ENCODE results near the gene CACNA1H.

The CACNA1H gene

GRCh38 chr16:1152651-1153259 lies at the start of gene CACNA1H:
Gene CACNA1H, plus strand, starts transcription at chr16:1153106. Its CDS starts 632 bp downstream, at chr16:1153738.
- no peak for DNase-seq (ENCODE audit: low read depth)

GRCh38 chr16:1103636-1103980 lies 49.3 kb upstream of the CACNA1H start:
- no peak for DNase-seq (ENCODE audit: low read depth)

GRCh38 chr16:1105888-1106620 lies 46.9 kb upstream of the CACNA1H start:
- no peak for DNase-seq (ENCODE audit: low read depth)

DNA sequence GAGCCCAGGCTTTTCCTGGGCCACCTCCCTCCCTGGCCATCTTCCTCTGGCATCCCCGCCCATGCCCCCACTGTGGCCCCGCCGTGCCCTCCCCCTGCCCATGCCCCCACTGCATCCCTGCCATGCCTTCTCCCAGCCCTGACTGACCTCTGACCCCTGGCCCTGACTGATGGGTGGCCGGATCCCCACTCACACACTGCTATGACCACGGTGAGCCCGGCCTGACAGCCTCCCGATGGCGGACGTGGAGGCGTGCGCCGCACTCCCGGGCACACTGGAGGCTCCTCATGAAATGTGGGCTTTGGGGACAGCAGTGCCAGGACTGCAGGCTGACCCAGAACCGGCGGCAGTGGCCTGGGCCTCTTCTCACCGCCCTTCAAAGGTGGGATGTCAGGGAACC lies 46.2 kb upstream of the CACNA1H start:
- DNase-seq (ENCODE audit: low read depth): no peak

DNA sequence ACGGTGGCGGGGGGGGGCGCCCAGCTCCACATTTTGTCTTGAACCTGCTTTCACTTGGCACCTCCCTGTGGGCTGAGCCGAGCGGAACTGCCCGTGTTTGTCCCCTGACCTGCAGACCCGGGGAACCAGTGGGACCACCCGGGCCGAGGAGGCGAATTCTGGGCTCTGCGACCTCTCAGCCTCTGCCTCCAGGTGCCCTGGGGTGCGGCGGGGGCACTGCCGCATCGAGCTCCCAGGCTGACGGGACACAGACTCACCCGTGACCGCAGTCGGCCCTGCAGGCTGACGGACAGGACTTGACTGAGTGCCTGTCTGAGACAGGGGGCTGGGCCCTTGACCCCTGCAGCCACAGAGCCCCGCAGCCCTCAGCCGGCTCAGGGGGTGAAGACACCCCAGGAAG lies 45.8 kb upstream of the CACNA1H start:
- DNase-seq (ENCODE audit: low read depth): no peak

- DNase-seq (ENCODE audit: low read depth): no peak
Observed at GRCh38 chr16:1107731-1108130, 45.2 kb upstream of the CACNA1H start.

GRCh38 chr16:1108299-1109252 lies 44.3 kb upstream of the CACNA1H start:
- no peak for DNase-seq (ENCODE audit: low read depth)

- DNase-seq (ENCODE audit: low read depth): no peak
Observed at GRCh38 chr16:1109648-1110047, 43.3 kb upstream of the CACNA1H start.

- DNase-seq (ENCODE audit: low read depth): no peak
Observed at GRCh38 chr16:1112506-1113184, 40.3 kb upstream of the CACNA1H start.

GRCh38 chr16:1113489-1113888 lies 39.4 kb upstream of the CACNA1H start:
- no peak for DNase-seq (ENCODE audit: low read depth)

DNA sequence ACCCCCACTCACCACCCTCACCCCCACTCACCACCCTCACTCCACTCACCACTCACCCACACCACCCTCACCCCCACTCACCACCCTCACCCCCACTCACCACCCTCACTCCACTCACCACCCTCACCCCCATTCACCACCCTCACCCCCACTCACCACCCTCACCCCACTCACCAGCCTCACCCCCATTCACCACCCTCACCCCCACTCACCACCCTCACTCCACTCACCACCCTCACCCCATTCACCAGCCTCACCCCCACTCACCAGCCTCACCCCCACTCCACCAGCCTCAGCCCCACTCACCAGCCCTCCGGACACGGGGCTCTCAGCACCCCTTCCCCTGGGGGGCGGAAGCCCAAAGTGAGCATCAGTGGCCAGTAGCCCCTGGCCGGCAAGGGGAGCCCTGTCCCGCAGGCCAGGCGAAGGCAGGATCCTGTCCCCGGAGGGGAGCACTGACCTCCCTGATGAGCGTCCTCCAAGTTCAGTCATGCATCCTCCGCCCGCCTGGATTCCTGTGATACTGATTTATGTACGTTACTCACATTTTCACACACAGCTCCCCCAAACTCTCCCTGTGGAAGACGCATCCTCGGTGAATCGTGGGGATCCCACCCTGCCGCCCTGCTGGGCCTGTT lies 38.9 kb upstream of the CACNA1H start:
- no peak for DNase-seq (ENCODE audit: low read depth)

DNA sequence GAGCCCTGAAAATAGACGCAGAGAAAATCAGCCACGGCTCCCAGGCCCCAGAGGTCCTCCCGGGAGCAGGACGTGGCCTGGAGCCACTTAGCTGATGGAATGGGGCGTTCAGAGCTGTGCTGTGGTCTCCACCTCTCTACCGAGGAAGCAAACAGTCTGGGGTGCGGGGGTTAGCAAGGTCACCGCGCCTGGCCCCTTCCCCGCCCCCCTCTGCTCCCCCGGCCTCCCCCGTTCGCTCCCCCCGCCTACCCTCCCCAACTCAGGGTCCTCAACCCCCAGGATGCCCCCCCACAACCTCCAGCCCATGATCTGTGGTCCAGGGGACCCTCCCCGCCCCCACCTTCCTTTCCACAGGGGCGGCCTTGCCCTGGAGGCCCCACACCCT lies 36.2 kb upstream of the CACNA1H start:
- no peak for DNase-seq (ENCODE audit: low read depth)

- DNase-seq (ENCODE audit: low read depth): no peak
Observed at GRCh38 chr16:1117176-1117900, 35.6 kb upstream of the CACNA1H start.

GRCh38 chr16:1117926-1118325 lies 35.0 kb upstream of the CACNA1H start:
- DNase-seq (ENCODE audit: low read depth): no peak

GRCh38 chr16:1119129-1119528 lies 33.8 kb upstream of the CACNA1H start:
- DNase-seq (ENCODE audit: low read depth): no peak

DNA sequence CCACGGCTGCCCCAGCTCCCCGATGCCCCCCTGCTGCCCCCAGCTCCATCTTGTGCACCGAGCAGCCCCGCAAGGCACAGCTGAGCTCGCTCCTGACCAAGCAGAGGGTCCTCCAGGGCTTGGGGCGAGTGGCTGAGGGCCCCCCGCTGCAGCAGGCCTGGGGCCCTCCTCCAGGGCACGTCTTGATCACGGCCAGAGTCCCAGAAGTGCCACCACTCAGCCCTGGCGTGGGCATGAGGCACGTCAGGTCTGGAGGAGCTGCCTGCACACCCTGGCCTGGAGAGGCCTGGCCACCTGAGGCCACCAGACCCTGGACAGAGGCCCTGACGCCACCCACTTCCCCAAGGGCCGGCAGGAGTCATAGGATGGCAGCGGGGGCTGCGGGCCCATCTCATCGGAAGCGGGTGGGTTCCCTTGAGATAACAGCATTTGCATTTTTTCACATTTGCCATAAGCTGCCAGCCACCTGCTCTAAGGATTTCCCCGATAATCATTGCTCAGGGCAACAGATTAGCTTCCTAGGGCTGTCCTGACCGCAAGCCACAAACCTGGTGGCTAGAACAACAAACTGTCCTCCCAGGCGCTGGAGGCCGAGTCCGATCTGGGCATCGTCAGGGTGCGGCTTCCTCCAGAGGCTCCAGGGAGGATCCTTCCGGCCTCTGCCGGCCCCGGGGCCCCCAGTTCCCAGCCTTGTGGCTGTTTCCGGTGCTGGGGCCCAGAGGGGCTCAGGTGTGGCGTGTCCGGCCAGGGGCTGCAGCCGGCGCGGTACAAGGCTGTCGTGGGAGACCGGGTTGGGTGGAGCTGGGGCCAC lies 32.9 kb upstream of the CACNA1H start:
- no peak for DNase-seq (ENCODE audit: low read depth)

- DNase-seq (ENCODE audit: low read depth): no peak
Observed at GRCh38 chr16:1120577-1120941, 32.3 kb upstream of the CACNA1H start.

GRCh38 chr16:1121009-1121408 lies 31.9 kb upstream of the CACNA1H start:
- DNase-seq (ENCODE audit: low read depth): no peak

- no peak for DNase-seq (ENCODE audit: low read depth)
Observed at GRCh38 chr16:1121601-1122397, 31.1 kb upstream of the CACNA1H start.

GRCh38 chr16:1122398-1122765 lies 30.5 kb upstream of the CACNA1H start:
- no peak for DNase-seq (ENCODE audit: low read depth)

Data from HS-27A (cell line).